Endodermal cell (in vitro differentiated cells): ENCODE measurements around the gene GPD2. TPM values are rescaled to one million over a fixed set of nuclear protein-coding genes. Genes with fewer than 3 reads are reported as not detected.
A peak's percentile ranks its signal among the peaks of the same experiment; 100 is the strongest.

Experiments
- DNase-seq: peaks from one replicate; pipeline ENCODE4 v3.0.0-alpha.2; 2017
- H3K27ac ChIP-seq: 2 replicates; pipeline ENCODE4 v1.5.1; 2013; ENCODE audit warnings: mild to moderate bottlenecking, low read depth, low read length, moderate library complexity
- H3K27me3 ChIP-seq: 2 replicates; pipeline ENCODE4 v1.6.1; 2013; ENCODE audit warnings: mild to moderate bottlenecking, low read length, moderate library complexity; ENCODE audit not compliant: insufficient read depth, control insufficient read depth, poor library complexity, severe bottlenecking
- H3K36me3 ChIP-seq: 2 replicates; pipeline ENCODE4 v1.7.0; 2013; ENCODE audit warnings: mild to moderate bottlenecking, low read length, moderate library complexity; ENCODE audit not compliant: control insufficient read depth, insufficient read depth
- H3K4me1 ChIP-seq: one replicate; pipeline ENCODE4 v1.7.0; 2013; ENCODE audit warnings: low read length; ENCODE audit not compliant: control insufficient read depth, insufficient read depth
- H3K4me3 ChIP-seq: 2 replicates; pipeline ENCODE4 v1.5.1; 2013; ENCODE audit warnings: mild to moderate bottlenecking, low read length, moderate library complexity
- H3K9ac ChIP-seq: 2 replicates; pipeline ENCODE4 v1.6.1; 2013; ENCODE audit warnings: mild to moderate bottlenecking, low read length, moderate library complexity; ENCODE audit not compliant: poor library complexity, severe bottlenecking; ENCODE audit errors: extremely low read depth
- H3K9me3 ChIP-seq: 2 replicates; pipeline ENCODE4 v1.6.1; 2013; ENCODE audit warnings: mild to moderate bottlenecking, low read length, moderate library complexity; ENCODE audit not compliant: control insufficient read depth
- H3K27ac Mint-ChIP-seq: 2 replicates; pipeline ENCODE4 v1.8.0; 2020; ENCODE audit warnings: mixed read lengths
- H3K27me3 Mint-ChIP-seq: 2 replicates; pipeline ENCODE4 v1.8.0; 2021; ENCODE audit warnings: mild to moderate bottlenecking, mixed read lengths; ENCODE audit not compliant: insufficient read depth
- H3K36me3 Mint-ChIP-seq: 2 replicates; pipeline ENCODE4 v1.8.0; 2020; ENCODE audit warnings: low read depth, mixed read lengths
- H3K4me1 Mint-ChIP-seq: 2 replicates; pipeline ENCODE4 v1.8.0; 2020; ENCODE audit warnings: mixed read lengths
- H3K4me3 Mint-ChIP-seq: 2 replicates; pipeline ENCODE4 v1.8.0; 2020; ENCODE audit warnings: mild to moderate bottlenecking, moderate library complexity, mixed read lengths
- H3K9me3 Mint-ChIP-seq: 2 replicates; pipeline ENCODE4 v1.8.0; 2020; ENCODE audit warnings: mild to moderate bottlenecking, mixed read lengths
- CTCF ChIP-seq: fragments of 200-600 bp; sonication (generic); conservative IDR thresholded peaks from 2 replicates; pipeline ENCODE4 v1.5.0; 2021; ENCODE audit warnings: antibody characterized with exemption, mild to moderate bottlenecking
- WGBS, 2 experiments: methylation state at CpG; one replicate each; pipeline versions ENCODE4 v1.1.5 to v1.1.7; 2013; ENCODE audit warnings: missing lambda C conversion rate in 2 of 2, mixed read lengths in 1 of 2; ENCODE audit not compliant: insufficient coverage in 1 of 2, insufficient read length in 1 of 2; 5-methylcytosine and 5-hydroxymethylcytosine counted together
- total RNA-seq, 2 donors: library from RNA; stranded (reverse); fragmentation: NEBNext Ultra II Directional in 1 of 2; extraction: Animal tissue kit (Norgen Biotek cat#: 25700) in 1 of 2; gene quantifications; 2 replicates in 1 of 2; 3 replicates in 1 of 2; pipeline ENCODE4 v1.2.1, GENCODE V29; 2021

The GPD2 gene
- total RNA-seq, 2 donors from 2014 or later = 51.7 to 64.6 TPM

GRCh38 chr2:156397229-156397628 is 39.0 kb upstream of the GPD2 start:
- H3K4me3 Mint-ChIP-seq = no peak overlapping the region
- Histone ChIP-seq H3K4me1 (no peaks in the 10 kb centered on the region), H3K27ac (no peak overlapping the region), H3K36me3 (no peaks in the 10 kb centered on the region), H3K4me3 (no peak overlapping the region), H3K27me3 (no peaks in the 10 kb centered on the region), H3K9me3 (no peaks in the 10 kb centered on the region), H3K9ac (no peak overlapping the region)
- peaks cover 16% of the 10 kb centered on the region for H3K27me3 Mint-ChIP-seq
- DNase-seq = no peak
- H3K27ac Mint-ChIP-seq = no peak overlapping the region
- H3K9me3 Mint-ChIP-seq = no peaks in the 10 kb centered on the region
- no peaks in the 10 kb centered on the region for H3K36me3 Mint-ChIP-seq
- peaks cover 10% of the 10 kb centered on the region for H3K4me1 Mint-ChIP-seq
- no peak for TF ChIP-seq CTCF
- 88 to 94% methylated on average over 4 of the region's 4 CpGs for WGBS, 2 experiments

GRCh38 chr2:156398176-156398575 is 38.0 kb upstream of the GPD2 start:
- no peak overlapping the region for H3K9ac ChIP-seq
- H3K4me1 Mint-ChIP-seq = peaks cover 10% of the 10 kb centered on the region
- no peaks in the 10 kb centered on the region for H3K9me3 Mint-ChIP-seq
- no peaks in the 10 kb centered on the region for H3K36me3 Mint-ChIP-seq
- peaks cover 16% of the 10 kb centered on the region for H3K27me3 Mint-ChIP-seq
- no peaks in the 10 kb centered on the region for H3K9me3 ChIP-seq
- no peak overlapping the region for H3K27ac Mint-ChIP-seq
- no peak for TF ChIP-seq CTCF
- H3K4me3 Mint-ChIP-seq = no peak overlapping the region
- WGBS, 2 experiments = 91 to 94% methylated on average over 3 to 5 of the region's 5 CpGs
- H3K4me3 ChIP-seq = no peak overlapping the region
- DNase-seq = no peak
- H3K27ac ChIP-seq = no peak overlapping the region
- H3K4me1 ChIP-seq = no peaks in the 10 kb centered on the region
- H3K36me3 ChIP-seq = no peaks in the 10 kb centered on the region
- no peaks in the 10 kb centered on the region for H3K27me3 ChIP-seq

GRCh38 chr2:156399224-156399949 is 36.8 kb upstream of the GPD2 start:
- peak; percentile 59 for DNase-seq
- H3K27ac ChIP-seq = no peak overlapping the region
- H3K9me3 ChIP-seq = no peaks in the 10 kb centered on the region
- peak overlapping the region; percentile 81 for H3K4me3 Mint-ChIP-seq
- H3K4me1 ChIP-seq = no peaks in the 10 kb centered on the region
- peaks cover 16% of the 10 kb centered on the region for H3K27me3 Mint-ChIP-seq
- no peaks in the 10 kb centered on the region for H3K9me3 Mint-ChIP-seq
- H3K27me3 ChIP-seq = no peaks in the 10 kb centered on the region
- no peak for TF ChIP-seq CTCF
- no peaks in the 10 kb centered on the region for H3K36me3 Mint-ChIP-seq
- peak overlapping the region; percentile 87 for H3K4me3 ChIP-seq
- WGBS, 2 experiments = 70 to 92% methylated on average over 8 to 10 of the region's 10 CpGs
- no peak overlapping the region for H3K27ac Mint-ChIP-seq
- no peaks in the 10 kb centered on the region for H3K36me3 ChIP-seq
- H3K9ac ChIP-seq = no peak overlapping the region
- peaks cover 10% of the 10 kb centered on the region for H3K4me1 Mint-ChIP-seq
